Suprapubic skin (tissue), 4 donors: ENCODE data around the gene VPS35L. TPM values are rescaled to one million over a fixed set of nuclear protein-coding genes. Genes with fewer than 3 reads are reported as not detected.

Source experiments
- DNase-seq, 2 donors: peaks; one replicate each; pipeline ENCODE4 v3.0.0-alpha.2; 2019; ENCODE audit warnings: low spot score in 2 of 2
- H3K27ac ChIP-seq: fragments of 200-600 bp; sonication (generic); one replicate; pipeline ENCODE4 v1.5.1; 2019
- H3K27me3 ChIP-seq: fragments of 200-600 bp; sonication (generic); one replicate; pipeline ENCODE4 v1.5.1; 2019
- H3K36me3 ChIP-seq: fragments of 200-600 bp; sonication (generic); one replicate; pipeline ENCODE4 v1.5.1; 2019
- H3K4me1 ChIP-seq: fragments of 200-600 bp; sonication (generic); one replicate; pipeline ENCODE4 v1.5.1; 2019
- H3K4me3 ChIP-seq: fragments of 200-600 bp; sonication (generic); one replicate; pipeline ENCODE4 v1.5.1; 2019; ENCODE audit warnings: mild to moderate bottlenecking
- H3K9me3 ChIP-seq: fragments of 200-600 bp; sonication (generic); one replicate; pipeline ENCODE4 v1.5.1; 2019
- EP300 ChIP-seq: sonication (generic); formaldehyde crosslinking; IDR thresholded peaks from one replicate; pipeline ENCODE4 v1.6.1; 2017; ENCODE audit warnings: antibody characterized with exemption
- POLR2A ChIP-seq, 2 donors: fragments of 450-650 bp; IDR thresholded peaks; one replicate each; pipeline ENCODE4 v1.6.1; 2017; ENCODE audit warnings: antibody characterized with exemption in 2 of 2, mild to moderate bottlenecking in 2 of 2, moderate library complexity in 2 of 2
- POLR2AphosphoS5 ChIP-seq, 3 donors: sonication (generic); formaldehyde crosslinking; IDR thresholded peaks; one replicate each; pipeline ENCODE4 v1.6.1; 2017; ENCODE audit warnings: antibody characterized with exemption in 3 of 3
- WGBS: methylation state at CpG from one replicate; pipeline ENCODE4 v1.1.5; 2018; 5-methylcytosine and 5-hydroxymethylcytosine counted together
- total RNA-seq, 4 donors: library from RNA; depleted of rRNA; stranded (reverse); fragments of >200 nt; gene quantifications; one replicate each; pipeline ENCODE4 v1.1.0, GENCODE V29; 2016
- TF ChIP-seq, protein P1 (sequence below), 2 donors: fragments of 200-600 bp in 1 of 2; fragments of 450-650 bp in 1 of 2; sonication (generic) in 1 of 2; IDR thresholded peaks; one replicate each; pipeline ENCODE4 v1.5.1; 2016 to 2019; ENCODE audit warnings: antibody characterized with exemption in 2 of 2, mild to moderate bottlenecking in 1 of 2, moderate library complexity in 1 of 2

The VPS35L gene
- total RNA-seq, 4 donors from 2014 or later, result 16.3 to 30.4 (median 20.7) TPM

DNA sequence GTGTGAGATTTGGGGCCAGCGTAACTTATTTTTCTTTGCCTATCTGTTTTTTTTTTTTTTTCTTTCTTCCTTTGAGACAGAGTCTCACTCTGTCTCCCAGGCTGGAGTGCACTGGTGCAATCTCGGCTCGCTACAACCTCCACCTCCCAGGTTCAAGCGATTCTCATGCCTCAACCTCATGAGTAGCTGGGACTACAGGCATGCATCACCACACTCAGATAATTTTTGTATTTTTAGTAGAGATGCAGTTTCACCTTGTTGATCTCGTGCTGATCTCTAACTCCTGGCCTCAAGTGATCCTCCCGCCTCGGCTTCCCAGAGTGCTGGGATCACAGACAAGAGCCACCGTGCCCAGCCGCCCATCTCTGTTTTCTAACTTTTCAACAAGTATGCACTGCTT lies 63.4 kb downstream of the VPS35L start:
- DNase-seq, result peak in 1 of 2 donors; percentile 58
- no peaks in the 10 kb centered on the region for H3K4me1 ChIP-seq

DNA sequence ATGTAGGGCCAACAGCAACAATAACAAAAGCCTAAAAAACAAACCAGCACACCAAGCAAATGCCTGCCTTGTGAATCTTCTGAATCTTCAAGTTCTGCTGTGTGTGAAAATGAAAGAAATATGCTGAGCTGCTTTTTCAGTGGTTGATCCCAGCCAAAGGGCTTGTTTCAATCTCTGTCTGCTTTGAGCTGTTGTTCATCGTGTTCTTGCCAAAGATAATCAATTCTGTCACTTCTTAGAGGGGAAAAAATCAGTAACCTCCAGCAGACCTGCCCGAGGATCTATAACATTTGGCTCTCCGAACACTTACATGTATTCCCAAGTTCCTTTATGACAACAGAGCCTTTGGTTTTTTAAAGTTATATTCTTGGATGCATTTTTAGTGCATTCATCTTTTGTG lies 65.9 kb downstream of the VPS35L start:
- DNase-seq, result no peak
- peaks cover 42% of the 10 kb centered on the region for H3K36me3 ChIP-seq
- no peaks in the 10 kb centered on the region for H3K4me1 ChIP-seq
- H3K9me3 ChIP-seq, result no peaks in the 10 kb centered on the region
- H3K27ac ChIP-seq, result no peak overlapping the region
- TF ChIP-seq, protein P1, sequence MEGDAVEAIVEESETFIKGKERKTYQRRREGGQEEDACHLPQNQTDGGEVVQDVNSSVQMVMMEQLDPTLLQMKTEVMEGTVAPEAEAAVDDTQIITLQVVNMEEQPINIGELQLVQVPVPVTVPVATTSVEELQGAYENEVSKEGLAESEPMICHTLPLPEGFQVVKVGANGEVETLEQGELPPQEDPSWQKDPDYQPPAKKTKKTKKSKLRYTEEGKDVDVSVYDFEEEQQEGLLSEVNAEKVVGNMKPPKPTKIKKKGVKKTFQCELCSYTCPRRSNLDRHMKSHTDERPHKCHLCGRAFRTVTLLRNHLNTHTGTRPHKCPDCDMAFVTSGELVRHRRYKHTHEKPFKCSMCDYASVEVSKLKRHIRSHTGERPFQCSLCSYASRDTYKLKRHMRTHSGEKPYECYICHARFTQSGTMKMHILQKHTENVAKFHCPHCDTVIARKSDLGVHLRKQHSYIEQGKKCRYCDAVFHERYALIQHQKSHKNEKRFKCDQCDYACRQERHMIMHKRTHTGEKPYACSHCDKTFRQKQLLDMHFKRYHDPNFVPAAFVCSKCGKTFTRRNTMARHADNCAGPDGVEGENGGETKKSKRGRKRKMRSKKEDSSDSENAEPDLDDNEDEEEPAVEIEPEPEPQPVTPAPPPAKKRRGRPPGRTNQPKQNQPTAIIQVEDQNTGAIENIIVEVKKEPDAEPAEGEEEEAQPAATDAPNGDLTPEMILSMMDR (IDR thresholded peaks at IDR 0.05), result no peak
- TF ChIP-seq POLR2A (IDR thresholded peaks at IDR 0.05) (no peak), EP300 (no peak), POLR2AphosphoS5 (IDR thresholded peaks at IDR 0.05) (no peak)
- H3K27me3 ChIP-seq, result no peaks in the 10 kb centered on the region
- no peak overlapping the region for H3K4me3 ChIP-seq
- 66% methylated on average over 3 of the region's 3 CpGs for WGBS

More for the DNA sequence above, 63.4 kb downstream of the VPS35L start:
- Histone ChIP-seq H3K27me3 (no peaks in the 10 kb centered on the region), H3K9me3 (no peaks in the 10 kb centered on the region), H3K4me3 (no peak overlapping the region), H3K36me3 (peaks cover 47% of the 10 kb centered on the region), H3K27ac (no peak overlapping the region)
- WGBS, result 96% methylated on average over 9 of the region's 9 CpGs
- TF ChIP-seq EP300, result no peak
- TF ChIP-seq POLR2A (IDR thresholded peaks at IDR 0.05), result no peak
- TF ChIP-seq, protein P1 (IDR thresholded peaks at IDR 0.05), result no peak
- TF ChIP-seq POLR2AphosphoS5 (IDR thresholded peaks at IDR 0.05), result no peak

DNA sequence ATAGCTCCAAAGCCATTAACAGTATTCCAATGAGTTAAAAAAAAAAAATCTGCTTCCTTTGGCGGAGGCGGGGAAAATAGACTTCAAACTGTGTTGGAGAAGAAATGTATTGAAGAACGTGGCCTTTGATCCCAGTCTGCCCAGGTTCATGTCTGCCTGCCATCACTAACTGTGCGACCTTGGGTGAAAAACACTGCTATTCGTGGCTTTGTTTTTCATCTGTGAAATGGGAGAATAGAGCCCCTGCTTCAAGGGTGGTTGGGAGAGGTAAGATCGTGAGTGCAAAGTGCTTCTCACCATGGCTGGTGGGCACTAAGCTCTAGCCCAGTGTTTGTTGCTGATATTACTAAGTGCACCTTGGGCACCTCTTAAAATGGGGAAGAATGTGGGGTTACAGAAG lies 69.5 kb downstream of the VPS35L start:
- H3K4me3 ChIP-seq, result no peak overlapping the region
- H3K27me3 ChIP-seq, result no peaks in the 10 kb centered on the region
- H3K36me3 ChIP-seq, result peaks cover 36% of the 10 kb centered on the region
- no peaks in the 10 kb centered on the region for H3K9me3 ChIP-seq
- no peak overlapping the region for H3K27ac ChIP-seq
- WGBS, result 97% methylated on average over 6 of the region's 6 CpGs
- TF ChIP-seq POLR2AphosphoS5 (IDR thresholded peaks at IDR 0.05), result no peak
- no peak for TF ChIP-seq POLR2A (IDR thresholded peaks at IDR 0.05)
- TF ChIP-seq, protein P1 (IDR thresholded peaks at IDR 0.05), result no peak
- no peak for TF ChIP-seq EP300
- H3K4me1 ChIP-seq, result no peaks in the 10 kb centered on the region
- DNase-seq, result no peak

DNA sequence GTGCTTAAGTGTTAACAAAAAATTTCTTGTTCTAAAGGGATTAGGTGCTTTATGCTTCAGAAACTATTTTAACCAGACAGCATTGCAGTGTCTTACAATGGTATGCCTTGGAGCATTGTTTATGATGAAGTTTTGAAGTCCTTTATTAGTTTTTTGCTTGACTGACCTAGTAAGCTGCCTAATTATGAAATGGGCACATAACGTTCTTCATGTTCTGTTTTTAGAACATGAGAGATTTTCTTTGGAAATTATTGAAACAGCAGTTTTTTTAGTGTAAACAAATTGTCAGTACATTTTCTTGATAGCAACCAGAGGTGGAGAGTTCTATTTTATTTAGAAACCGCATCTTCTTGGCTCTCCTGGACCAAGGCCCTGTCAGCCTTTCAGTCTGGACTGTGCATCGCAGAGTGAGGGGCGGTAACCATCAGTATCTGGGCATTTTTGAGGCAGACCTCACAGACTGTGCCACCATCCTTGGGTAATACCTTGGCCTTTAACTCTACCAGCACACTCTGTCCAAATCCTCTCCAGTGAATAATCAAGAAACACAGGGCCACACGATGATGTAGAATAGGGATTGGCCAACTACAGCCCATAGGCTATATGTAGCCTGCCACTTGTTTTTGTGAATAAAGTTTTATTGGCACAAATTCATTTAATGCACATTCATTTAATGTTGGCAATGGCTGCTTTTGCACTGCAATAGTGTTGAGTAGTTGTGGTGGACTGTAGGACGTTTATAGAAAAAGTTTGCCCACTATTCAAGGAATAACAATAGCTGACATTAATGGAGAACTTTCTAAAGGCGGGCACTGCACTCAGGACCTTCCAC lies 81.1 kb downstream of the VPS35L start:
- no peaks in the 10 kb centered on the region for H3K27me3 ChIP-seq
- DNase-seq, result no peak
- H3K4me1 ChIP-seq, result no peaks in the 10 kb centered on the region
- TF ChIP-seq EP300 (no peak), POLR2AphosphoS5 (IDR thresholded peaks at IDR 0.05) (no peak), POLR2A (IDR thresholded peaks at IDR 0.05) (no peak)
- TF ChIP-seq, protein P1 (IDR thresholded peaks at IDR 0.05), result no peak
- peaks cover 69% of the 10 kb centered on the region for H3K36me3 ChIP-seq
- 94% methylated on average over 7 of the region's 7 CpGs for WGBS
- H3K27ac ChIP-seq, result peak overlapping the region; percentile 32
- no peaks in the 10 kb centered on the region for H3K9me3 ChIP-seq
- H3K4me3 ChIP-seq, result no peak overlapping the region

DNA sequence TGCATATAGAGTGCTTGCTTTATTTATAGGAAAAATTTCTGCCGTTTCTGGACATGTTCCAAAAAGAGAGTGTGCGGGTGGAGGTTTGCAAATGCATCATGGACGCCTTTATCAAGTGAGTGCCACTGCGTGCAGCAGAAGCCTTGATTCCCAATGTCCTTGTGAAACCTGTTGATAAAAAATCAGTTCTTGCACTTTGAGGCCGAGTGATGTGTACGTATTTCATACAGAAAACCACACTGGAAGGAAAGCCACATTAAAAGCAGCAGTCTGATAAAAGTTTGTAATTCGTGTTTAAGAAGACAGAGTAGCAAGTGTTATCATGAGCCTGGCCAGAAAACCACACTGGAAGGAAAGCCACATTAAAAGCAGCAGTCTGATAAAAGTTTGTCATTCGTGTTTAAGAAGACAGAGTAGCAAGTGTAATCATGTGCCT lies 84.5 kb downstream of the VPS35L start:
- H3K4me1 ChIP-seq, result no peaks in the 10 kb centered on the region
- WGBS, result 65% methylated on average over 8 of the region's 8 CpGs
- no peak overlapping the region for H3K4me3 ChIP-seq
- H3K27me3 ChIP-seq, result no peaks in the 10 kb centered on the region
- peaks cover 52% of the 10 kb centered on the region for H3K36me3 ChIP-seq
- H3K9me3 ChIP-seq, result no peaks in the 10 kb centered on the region
- H3K27ac ChIP-seq, result no peak overlapping the region
- DNase-seq, result no peak
- TF ChIP-seq, protein P1 (IDR thresholded peaks at IDR 0.05), result no peak
- TF ChIP-seq EP300, result no peak
- TF ChIP-seq POLR2AphosphoS5 (IDR thresholded peaks at IDR 0.05), result no peak
